ACC112 (cell line): Measurements from ENCODE around the gene PAK1IP1.
"Not testable (repeated sequence)": the region's sequence is repeated elsewhere in the genome, so short reads cannot be mapped to it uniquely, and the experiment has no call there.

Source experiments
- H2AFZ ChIP-seq: fragments of 200-600 bp; sonication (generic); one replicate; pipeline ENCODE4 v1.6.0; 2017; ENCODE audit warnings: antibody characterized with exemption, low read length; ENCODE audit not compliant: unreplicated experiment
- H3K27ac ChIP-seq: fragments of 200-600 bp; sonication (generic); 2 replicates; pipeline ENCODE4 v1.5.1; 2014; ENCODE audit warnings: low read depth, mild to moderate bottlenecking, antibody characterized with exemption, low read length, moderate library complexity
- H3K27me3 ChIP-seq: fragments of 200-600 bp; sonication (generic); 2 replicates; pipeline ENCODE4 v1.6.1; 2014; ENCODE audit warnings: mild to moderate bottlenecking, antibody characterized with exemption, low read length, moderate library complexity, mixed read lengths; ENCODE audit not compliant: insufficient read depth
- H3K36me3 ChIP-seq: fragments of 200-600 bp; sonication (generic); 2 replicates; pipeline ENCODE4 v1.6.1; 2016; ENCODE audit warnings: mild to moderate bottlenecking, antibody characterized with exemption, low read length, moderate library complexity, mixed read lengths; ENCODE audit not compliant: insufficient read depth
- H3K4me1 ChIP-seq: fragments of 200-600 bp; sonication (generic); one replicate; pipeline ENCODE4 v1.6.1; 2016; ENCODE audit warnings: low read length, mixed read lengths; ENCODE audit not compliant: insufficient read depth, unreplicated experiment, control insufficient read depth
- H3K4me3 ChIP-seq: fragments of 200-600 bp; sonication (generic); 2 replicates; pipeline ENCODE4 v1.5.1; 2014; ENCODE audit warnings: mild to moderate bottlenecking, low read depth, low read length
- H3K79me2 ChIP-seq: fragments of 200-600 bp; sonication (generic); one replicate; pipeline ENCODE4 v1.6.0; 2016; ENCODE audit warnings: low read length; ENCODE audit not compliant: control insufficient read depth, unreplicated experiment, insufficient read depth

PAK1IP1 gene

GRCh38 chr6:10743515-10743914 is 48.7 kb downstream of the PAK1IP1 start:
- 0 out of 2 replicates have a peak, but pooled peaks cover 4% of the 10 kb centered on the region for H3K36me3 ChIP-seq
- no peak overlapping the region for H2AFZ ChIP-seq
- H3K79me2 ChIP-seq = peaks cover 8% of the 10 kb centered on the region
- H3K4me1 ChIP-seq = peaks cover under 1% of the 10 kb centered on the region
- no peak overlapping the region for H3K4me3 ChIP-seq
- H3K27me3 ChIP-seq = no peaks in the 10 kb centered on the region
- no peak overlapping the region for H3K27ac ChIP-seq

DNA sequence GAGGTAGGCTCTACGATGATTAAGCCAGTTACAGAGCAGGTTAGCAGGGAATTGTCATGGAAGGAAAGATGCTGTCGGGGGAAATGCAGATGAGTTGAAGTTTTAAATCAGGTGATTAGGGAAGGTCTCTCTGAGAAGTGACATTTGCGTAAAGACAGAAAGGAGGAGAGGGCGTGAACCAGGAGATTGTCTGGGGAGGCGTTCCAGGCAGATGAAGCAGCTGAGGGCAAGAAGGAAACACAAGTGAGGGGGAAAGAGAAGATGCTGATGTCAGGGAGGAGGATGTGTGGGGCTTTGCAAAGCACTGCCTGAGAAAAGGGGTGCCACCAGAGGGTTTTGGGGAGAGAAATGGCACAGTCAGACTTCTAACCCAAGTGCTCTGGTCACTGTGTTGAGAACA is 50.3 kb downstream of the PAK1IP1 start:
- Histone ChIP-seq H3K27ac (no peak overlapping the region), H3K4me3 (no peak overlapping the region), H2AFZ (no peak overlapping the region), H3K4me1 (peaks cover 11% of the 10 kb centered on the region), H3K36me3 (0 out of 2 replicates have a peak, but pooled peaks cover 4% of the 10 kb centered on the region), H3K27me3 (no peaks in the 10 kb centered on the region), H3K79me2 (peaks cover 23% of the 10 kb centered on the region)

- Histone ChIP-seq H3K79me2 (peaks cover 33% of the 10 kb centered on the region), H3K27ac (no peak overlapping the region), H3K4me1 (peaks cover 11% of the 10 kb centered on the region), H3K4me3 (peak overlapping the region; percentile 99), H3K27me3 (no peaks in the 10 kb centered on the region), H3K36me3 (0 out of 2 replicates have a peak, but pooled peaks cover 3% of the 10 kb centered on the region), H2AFZ (peak overlapping the region; percentile 80)
These were observed 52.1 kb downstream of the PAK1IP1 start for GRCh38 chr6:10746915-10747250.

- H3K27me3 ChIP-seq = no peaks in the 10 kb centered on the region
- peaks cover 33% of the 10 kb centered on the region for H3K79me2 ChIP-seq
- peak within 1 kb of the TSS; percentile 86 for H2AFZ ChIP-seq
- H3K27ac ChIP-seq = peak within 1 kb of the TSS; percentile 51; the same call in 1 of the 2 replicates
- H3K4me3 ChIP-seq = peak within 1 kb of the TSS; percentile 99
- H3K36me3 ChIP-seq = 0 out of 2 replicates have a peak, but pooled peaks cover 3% of the 10 kb centered on the region
- peaks cover 11% of the 10 kb centered on the region for H3K4me1 ChIP-seq
These were observed 52.6 kb downstream of the PAK1IP1 start, which contains the start of gene TMEM14B for GRCh38 chr6:10747251-10747972. TMEM14B (plus strand) TSS chr6:10747805; CDS start chr6:10749246, 1,441 bp downstream.

DNA sequence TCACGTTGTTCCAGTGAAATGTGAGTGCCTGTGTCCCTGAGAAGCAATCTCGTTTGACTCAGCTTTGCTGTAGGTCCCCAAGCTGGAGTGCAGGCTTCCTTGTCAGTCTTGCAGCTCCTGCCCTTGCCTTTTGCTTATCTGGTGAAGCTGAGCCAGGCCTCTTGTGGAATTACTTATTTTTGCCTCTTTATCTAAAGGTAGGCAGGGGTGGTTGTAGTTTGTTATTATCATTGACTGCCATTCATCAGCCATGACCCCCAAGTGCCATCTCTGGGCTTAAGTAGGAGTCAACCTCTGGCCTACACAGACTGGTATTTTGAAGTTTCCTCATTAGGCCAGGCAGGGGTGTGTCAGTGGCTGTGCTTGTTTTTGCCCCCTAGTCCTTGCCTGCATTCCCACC is 55.0 kb downstream of the PAK1IP1 start:
- Histone ChIP-seq H3K79me2 (peaks cover 33% of the 10 kb centered on the region), H3K27me3 (no peaks in the 10 kb centered on the region), H3K36me3 (peaks cover 3% of the 10 kb centered on the region; the same call in 1 of the 2 replicates), H3K27ac (no peak overlapping the region), H2AFZ (no peak overlapping the region), H3K4me3 (no peak overlapping the region), H3K4me1 (peaks cover 11% of the 10 kb centered on the region)

GRCh38 chr6:10750568-10750967 is 55.8 kb downstream of the PAK1IP1 start:
- H3K27me3 ChIP-seq, H3K4me3 ChIP-seq, H3K36me3 ChIP-seq, H3K27ac ChIP-seq, H2AFZ ChIP-seq: not testable (repeated sequence)
- Histone ChIP-seq H3K4me1 (peaks cover 11% of the 10 kb centered on the region), H3K79me2 (peaks cover 33% of the 10 kb centered on the region)

GRCh38 chr6:10751757-10752156 is 57.0 kb downstream of the PAK1IP1 start:
- H3K79me2 ChIP-seq = peaks cover 33% of the 10 kb centered on the region

GRCh38 chr6:10756085-10756484 is 61.3 kb downstream of the PAK1IP1 start:
- Histone ChIP-seq H3K79me2 (peaks cover 5% of the 10 kb centered on the region), H3K27me3 (no peaks in the 10 kb centered on the region), H3K4me1 (peaks cover 25% of the 10 kb centered on the region), H3K36me3 (peaks cover 15% of the 10 kb centered on the region), H2AFZ (no peak overlapping the region), H3K27ac (no peak overlapping the region), H3K4me3 (no peak overlapping the region)

More at GRCh38 chr6:10751757-10752156, 57.0 kb downstream of the PAK1IP1 start:
- not testable (repeated sequence) for H2AFZ ChIP-seq, H3K27ac ChIP-seq, H3K4me3 ChIP-seq, H3K27me3 ChIP-seq
- Histone ChIP-seq H3K4me1 (peaks cover 11% of the 10 kb centered on the region), H3K36me3 (peaks cover 15% of the 10 kb centered on the region)
